ENCODE measurements around the gene FATE1.

The FATE1 gene

GRCh38 chrX:151742311-151742710, 26.5 kb downstream of the FATE1 start:
- DNase-seq (ENCODE audit: low read depth in 1 of 2, low spot score in 1 of 2): no peak

- no peak for DNase-seq (ENCODE audit: low read depth in 1 of 2, low spot score in 1 of 2)
Observed at GRCh38 chrX:151743651-151744470, 28.0 kb downstream of the FATE1 start.

- no peak for DNase-seq (ENCODE audit: low read depth in 1 of 2, low spot score in 1 of 2)
Observed at GRCh38 chrX:151745651-151746050, 29.8 kb downstream of the FATE1 start.

- no peak for DNase-seq (ENCODE audit: low read depth in 1 of 2, low spot score in 1 of 2)
Observed at GRCh38 chrX:151746502-151746901, 30.7 kb downstream of the FATE1 start.

- DNase-seq (ENCODE audit: low read depth in 1 of 2, low spot score in 1 of 2): no peak
Observed at GRCh38 chrX:151750511-151750910, 34.7 kb downstream of the FATE1 start.

GRCh38 chrX:151752847-151753246, 37.0 kb downstream of the FATE1 start:
- DNase-seq (ENCODE audit: low read depth in 1 of 2, low spot score in 1 of 2): no peak

- DNase-seq (ENCODE audit: low read depth in 1 of 2, low spot score in 1 of 2): no peak
Observed at GRCh38 chrX:151753313-151754046, 37.6 kb downstream of the FATE1 start.

- DNase-seq (ENCODE audit: low read depth in 1 of 2, low spot score in 1 of 2): no peak
Observed at GRCh38 chrX:151754047-151754429, 38.2 kb downstream of the FATE1 start.

- no peak for DNase-seq (ENCODE audit: low read depth in 1 of 2, low spot score in 1 of 2)
Observed at GRCh38 chrX:151754641-151755215, 38.9 kb downstream of the FATE1 start.

GRCh38 chrX:151759041-151759708, 43.3 kb downstream of the FATE1 start:
- DNase-seq (ENCODE audit: low read depth in 1 of 2, low spot score in 1 of 2): no peak

GRCh38 chrX:151762802-151763201, 47.0 kb downstream of the FATE1 start:
- no peak for DNase-seq (ENCODE audit: low read depth in 1 of 2, low spot score in 1 of 2)

GRCh38 chrX:151763711-151764110, 47.9 kb downstream of the FATE1 start:
- DNase-seq (ENCODE audit: low read depth in 1 of 2, low spot score in 1 of 2): no peak

- DNase-seq (ENCODE audit: low read depth in 1 of 2, low spot score in 1 of 2): no peak
Observed at GRCh38 chrX:151765026-151765425, 49.2 kb downstream of the FATE1 start.

GRCh38 chrX:151771726-151772125, 55.9 kb downstream of the FATE1 start:
- DNase-seq (ENCODE audit: low read depth in 1 of 2, low spot score in 1 of 2): no peak

Data from activated T-helper 1 cell treated with anti-CD3 and anti-CD28 coated beads, Interleukin-2, amount 50 U/mL, for 16 hours (primary cell).